ES-I3 (cell line): ENCODE results near the gene AGGF1.
"Not testable (repeated sequence)": the region's sequence is repeated elsewhere in the genome, so short reads cannot be mapped to it uniquely, and the experiment has no call there.

Experiments
- H3K36me3 ChIP-seq: 2 replicates; pipeline ENCODE4 v1.6.1; 2013; ENCODE audit warnings: mild to moderate bottlenecking, low read length, control low read depth, moderate library complexity; ENCODE audit not compliant: insufficient read depth
- H3K4me1 ChIP-seq: 2 replicates; pipeline ENCODE4 v1.6.1; 2013; ENCODE audit warnings: mild to moderate bottlenecking, control low read depth, low read length; ENCODE audit not compliant: insufficient read depth
- H3K9ac ChIP-seq: 2 replicates; pipeline ENCODE4 v1.6.1; 2013; ENCODE audit warnings: low read depth, mild to moderate bottlenecking, low read length, moderate library complexity
- H3K9me3 ChIP-seq: 2 replicates; pipeline ENCODE4 v1.6.1; 2013; ENCODE audit warnings: mild to moderate bottlenecking, low read length, moderate library complexity; ENCODE audit not compliant: control insufficient read depth, insufficient read depth

Gene AGGF1

GRCh38 chr5:77046416-77047073, 16.3 kb downstream of the AGGF1 start:
- Histone ChIP-seq H3K4me1 (no peaks in the 10 kb centered on the region), H3K9ac (no peak overlapping the region), H3K9me3 (no peaks in the 10 kb centered on the region; the same call in 1 of the 2 replicates), H3K36me3 (peaks cover 2% of the 10 kb centered on the region)

GRCh38 chr5:77064040-77064439, 33.8 kb downstream of the AGGF1 start:
- H3K9ac ChIP-seq: no peak overlapping the region
- peaks cover 7% of the 10 kb centered on the region; the same call in 1 of the 2 replicates for H3K36me3 ChIP-seq
- no peaks in the 10 kb centered on the region for H3K4me1 ChIP-seq
- no peaks in the 10 kb centered on the region; the same call in 1 of the 2 replicates for H3K9me3 ChIP-seq

- H3K9ac ChIP-seq: no peak overlapping the region
- peaks cover 7% of the 10 kb centered on the region; the same call in 1 of the 2 replicates for H3K36me3 ChIP-seq
- H3K4me1 ChIP-seq: no peaks in the 10 kb centered on the region
- no peaks in the 10 kb centered on the region; the same call in 1 of the 2 replicates for H3K9me3 ChIP-seq
Observed at GRCh38 chr5:77065256-77065655, 35.1 kb downstream of the AGGF1 start.

GRCh38 chr5:77066184-77066583, 36.0 kb downstream of the AGGF1 start:
- H3K9ac ChIP-seq: no peak overlapping the region
- H3K4me1 ChIP-seq: no peaks in the 10 kb centered on the region
- peaks cover 7% of the 10 kb centered on the region; the same call in 1 of the 2 replicates for H3K36me3 ChIP-seq
- H3K9me3 ChIP-seq: no peaks in the 10 kb centered on the region

- 0 out of 2 replicates have a peak, but pooled peaks cover 4% of the 10 kb centered on the region for H3K36me3 ChIP-seq
- H3K9me3 ChIP-seq: no peaks in the 10 kb centered on the region
- H3K9ac ChIP-seq: no peak overlapping the region
- H3K4me1 ChIP-seq: no peaks in the 10 kb centered on the region
Observed at GRCh38 chr5:77066823-77067442, 36.7 kb downstream of the AGGF1 start.

GRCh38 chr5:77073667-77074066, 43.5 kb downstream of the AGGF1 start:
- H3K36me3 ChIP-seq: no peaks in the 10 kb centered on the region
- H3K4me1 ChIP-seq: no peaks in the 10 kb centered on the region
- H3K9me3 ChIP-seq: no peaks in the 10 kb centered on the region
- no peak overlapping the region for H3K9ac ChIP-seq

GRCh38 chr5:77074745-77075144, 44.5 kb downstream of the AGGF1 start:
- H3K36me3 ChIP-seq: no peaks in the 10 kb centered on the region
- no peaks in the 10 kb centered on the region for H3K9me3 ChIP-seq
- no peaks in the 10 kb centered on the region for H3K4me1 ChIP-seq
- H3K9ac ChIP-seq: no peak overlapping the region

- peak overlapping the region; percentile 60 for H3K9ac ChIP-seq
Observed at GRCh38 chr5:77076961-77077828, 47.0 kb downstream of the AGGF1 start.

GRCh38 chr5:77077829-77078176, 47.6 kb downstream of the AGGF1 start:
- Histone ChIP-seq H3K36me3 (no peaks in the 10 kb centered on the region), H3K9ac (peak overlapping the region; percentile 60), H3K4me1 (no peaks in the 10 kb centered on the region), H3K9me3 (no peaks in the 10 kb centered on the region)

More at GRCh38 chr5:77076961-77077828, 47.0 kb downstream of the AGGF1 start:
- Histone ChIP-seq H3K4me1 (no peaks in the 10 kb centered on the region), H3K36me3 (no peaks in the 10 kb centered on the region), H3K9me3 (no peaks in the 10 kb centered on the region)

GRCh38 chr5:77080479-77080878, 50.3 kb downstream of the AGGF1 start:
- H3K9ac ChIP-seq, H3K36me3 ChIP-seq, H3K4me1 ChIP-seq: not testable (repeated sequence)

GRCh38 chr5:77080905-77081304, 50.7 kb downstream of the AGGF1 start:
- H3K4me1 ChIP-seq: peaks cover 4% of the 10 kb centered on the region; the same call in 1 of the 2 replicates
- H3K9me3 ChIP-seq: no peaks in the 10 kb centered on the region
- no peak overlapping the region for H3K9ac ChIP-seq
- H3K36me3 ChIP-seq: no peaks in the 10 kb centered on the region

More at GRCh38 chr5:77080479-77080878, 50.3 kb downstream of the AGGF1 start:
- H3K9me3 ChIP-seq: not testable (repeated sequence)

- no peaks in the 10 kb centered on the region for H3K36me3 ChIP-seq
- peaks cover 5% of the 10 kb centered on the region; the same call in 1 of the 2 replicates for H3K4me1 ChIP-seq
- no peak overlapping the region for H3K9ac ChIP-seq
- no peaks in the 10 kb centered on the region for H3K9me3 ChIP-seq
Observed at GRCh38 chr5:77082280-77082679, 52.1 kb downstream of the AGGF1 start.

GRCh38 chr5:77083088-77083487, 52.9 kb downstream of the AGGF1 start:
- Histone ChIP-seq H3K36me3 (no peaks in the 10 kb centered on the region), H3K4me1 (peaks cover 5% of the 10 kb centered on the region), H3K9ac (no peak overlapping the region), H3K9me3 (no peaks in the 10 kb centered on the region)

GRCh38 chr5:77086368-77086688, 56.1 kb downstream of the AGGF1 start:
- Histone ChIP-seq H3K9me3 (peaks cover 2% of the 10 kb centered on the region; the same call in 1 of the 2 replicates), H3K36me3 (no peaks in the 10 kb centered on the region), H3K9ac (peak overlapping the region; percentile 97), H3K4me1 (peaks cover 5% of the 10 kb centered on the region)
